Thoracic aorta (tissue), 2 donors: Measurements from ENCODE around the gene GPR31. TPM values are rescaled to one million over a fixed set of nuclear protein-coding genes. Genes with fewer than 3 reads are reported as not detected.

ENCODE experiments used
- ATAC-seq: fragments of 150-250 bp; one replicate; pipeline ENCODE4 v1.8.0; 2017; ENCODE audit warnings: low read depth; ENCODE audit not compliant: insufficient number of reproducible peaks, low FRiP score
- DNase-seq: peaks from one replicate; pipeline ENCODE4 v3.0.0-alpha.2; 2020; ENCODE audit warnings: low spot score
- H3K27ac ChIP-seq, 2 donors: fragments of 200-600 bp; sonication (generic); 1 replicate in 1 of 2; 2 replicates in 1 of 2; pipeline ENCODE4 v1.5.1; 2016; ENCODE audit warnings: mild to moderate bottlenecking in 2 of 2, moderate library complexity in 2 of 2
- H3K27me3 ChIP-seq: fragments of 200-600 bp; sonication (generic); replicated peaks from 2 replicates; pipeline ENCODE4 v1.6.0; 2016; ENCODE audit warnings: mild to moderate bottlenecking; ENCODE audit not compliant: insufficient read depth
- H3K36me3 ChIP-seq: fragments of 200-600 bp; sonication (generic); one replicate; pipeline ENCODE4 v1.5.1; 2016
- H3K4me1 ChIP-seq, 2 donors: fragments of 200-600 bp; sonication (generic); 1 replicate in 1 of 2; 2 replicates in 1 of 2; pipeline versions ENCODE4 v1.5.1 to v1.6.0; 2016; ENCODE audit warnings: low read depth in 2 of 2, mild to moderate bottlenecking in 1 of 2; ENCODE audit not compliant: control insufficient read depth in 1 of 2
- H3K4me3 ChIP-seq: fragments of 200-600 bp; sonication (generic); 2 replicates; pipeline ENCODE4 v1.5.1; 2016; ENCODE audit warnings: mild to moderate bottlenecking
- H3K9me3 ChIP-seq: fragments of 200-600 bp; sonication (generic); 2 replicates; pipeline ENCODE4 v1.5.1; 2016
- CTCF ChIP-seq: fragments of 200-600 bp; sonication (generic); IDR thresholded peaks from one replicate; pipeline ENCODE4 v1.5.1; 2019; ENCODE audit warnings: antibody characterized with exemption
- total RNA-seq, 2 donors: library from RNA; depleted of rRNA; stranded (reverse); fragments of >200 nt; gene quantifications; one replicate each; pipeline versions ENCODE4 v1.1.0 to v1.2.3, GENCODE V29; 2016

GPR31 gene
- total RNA-seq, 2 donors from 2014 or later: not detected

GRCh38 chr6:167140589-167141474 lies 16.9 kb downstream of the GPR31 start:
- Histone ChIP-seq H3K27ac (no peak overlapping the region), H3K9me3 (no peaks in the 10 kb centered on the region), H3K36me3 (no peaks in the 10 kb centered on the region), H3K27me3 (no peaks in the 10 kb centered on the region), H3K4me1 (no peaks in the 10 kb centered on the region), H3K4me3 (no peak overlapping the region)
- DNase-seq (no peak), ATAC-seq (no peak)
- TF ChIP-seq CTCF: no peak

- Histone ChIP-seq H3K4me3 (no peak overlapping the region), H3K9me3 (no peaks in the 10 kb centered on the region), H3K4me1 (no peaks in the 10 kb centered on the region), H3K27me3 (no peaks in the 10 kb centered on the region), H3K27ac (no peak overlapping the region), H3K36me3 (no peaks in the 10 kb centered on the region)
- DNase-seq (no peak), ATAC-seq (no peak)
- no peak for TF ChIP-seq CTCF
Observed at GRCh38 chr6:167139761-167140160, 18.0 kb downstream of the GPR31 start.

- Histone ChIP-seq H3K9me3 (no peaks in the 10 kb centered on the region), H3K4me3 (no peak overlapping the region), H3K27ac (no peak overlapping the region), H3K27me3 (no peaks in the 10 kb centered on the region), H3K36me3 (no peaks in the 10 kb centered on the region), H3K4me1 (no peaks in the 10 kb centered on the region)
- no peak for DNase-seq
- ATAC-seq: no peak
- no peak for TF ChIP-seq CTCF
Observed at GRCh38 chr6:167137881-167138280, 19.9 kb downstream of the GPR31 start.

- Histone ChIP-seq H3K4me1 (no peaks in the 10 kb centered on the region), H3K27me3 (no peaks in the 10 kb centered on the region), H3K36me3 (no peaks in the 10 kb centered on the region), H3K4me3 (no peak overlapping the region), H3K27ac (no peak overlapping the region), H3K9me3 (no peaks in the 10 kb centered on the region)
- TF ChIP-seq CTCF: no peak
- DNase-seq (no peak), ATAC-seq (no peak)
Observed at GRCh38 chr6:167137081-167137480, 20.7 kb downstream of the GPR31 start.

GRCh38 chr6:167136376-167136775 lies 21.4 kb downstream of the GPR31 start:
- Histone ChIP-seq H3K27me3 (no peaks in the 10 kb centered on the region), H3K4me3 (no peak overlapping the region), H3K36me3 (no peaks in the 10 kb centered on the region), H3K27ac (no peak overlapping the region), H3K9me3 (no peaks in the 10 kb centered on the region), H3K4me1 (no peaks in the 10 kb centered on the region)
- ATAC-seq: no peak
- TF ChIP-seq CTCF: no peak
- DNase-seq: no peak
